ENCODE measurements around the gene MVB12B.

The MVB12B gene

DNA sequence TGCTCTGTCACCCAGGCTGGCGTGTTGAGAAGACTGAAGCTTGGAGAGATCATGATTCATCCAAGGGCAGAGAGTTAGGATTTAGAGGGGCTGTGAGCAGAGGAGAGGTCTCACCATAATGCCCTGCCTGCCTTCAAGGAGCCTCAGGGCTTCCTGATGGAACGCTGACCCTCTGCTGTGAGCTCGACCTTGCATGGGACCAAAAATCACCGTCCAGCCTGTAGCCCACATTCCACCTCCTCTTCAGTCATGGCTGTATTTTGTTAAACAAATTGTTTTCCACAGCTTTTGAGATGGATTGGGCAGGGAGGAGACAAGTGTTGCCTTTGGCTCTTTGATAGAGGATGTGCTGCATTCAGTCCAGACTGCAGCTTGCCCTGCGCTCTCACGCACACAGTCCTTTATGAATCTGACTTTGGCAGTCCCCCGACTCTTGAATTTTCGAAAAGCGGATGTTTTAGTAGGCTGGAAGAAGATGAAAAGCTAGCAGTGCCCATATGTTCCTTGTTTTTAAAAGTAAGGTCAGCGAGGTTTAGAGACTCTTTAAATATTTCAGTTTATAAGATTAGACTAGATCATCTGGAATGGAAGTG lies 79.5 kb downstream of the MVB12B start:
- H3K79me1 ChIP-seq (ENCODE audit: low read depth, low read length): no peaks in the 10 kb centered on the region

DNA sequence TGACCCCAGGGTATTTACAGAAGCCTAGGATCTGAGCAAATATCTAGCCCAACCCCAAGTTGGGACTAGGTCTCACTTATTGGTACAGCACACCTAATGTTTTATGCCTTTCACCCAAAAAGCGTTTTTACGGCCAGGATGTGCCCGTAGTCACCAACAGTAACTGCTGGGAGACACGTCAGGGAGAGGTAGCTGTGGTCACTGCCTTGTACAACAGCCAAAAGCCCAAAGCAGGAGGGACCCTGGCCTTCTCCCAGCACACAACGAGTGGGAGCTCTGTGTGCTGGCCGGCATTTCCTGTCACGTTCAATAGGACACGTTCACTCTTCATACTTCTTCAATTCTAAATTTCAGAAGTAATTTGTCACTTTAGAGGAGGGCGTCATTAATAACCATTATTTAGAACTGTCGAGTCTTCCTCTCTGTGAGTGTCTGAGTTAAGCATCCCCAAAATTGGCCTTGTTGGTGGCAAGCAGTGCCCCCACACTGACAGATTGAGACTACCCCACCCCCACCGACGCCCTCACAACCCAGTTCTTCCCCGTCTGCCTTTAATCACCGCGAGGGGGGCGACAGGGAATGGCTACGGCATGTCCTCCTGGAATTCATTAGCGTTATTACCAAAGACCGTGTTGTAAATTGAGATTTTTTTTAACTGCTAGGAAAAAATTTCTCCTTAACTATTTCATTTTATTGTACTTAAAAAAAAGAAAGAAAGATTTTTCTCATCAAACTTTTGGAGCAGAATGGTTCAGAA lies 80.7 kb downstream of the MVB12B start:
- no peak overlapping the region for H2BK15ac ChIP-seq (ENCODE audit: low read length)
- H3K4me2 ChIP-seq (ENCODE audit: insufficient read depth, low read length, poor library complexity, severe bottlenecking): no peak overlapping the region
- H2BK120ac ChIP-seq (ENCODE audit: low read depth, low read length): no peak overlapping the region
- no peak overlapping the region for H2AFZ ChIP-seq (ENCODE audit: low read length)
- peaks cover 4% of the 10 kb centered on the region in 2 donors for H3K4me1 ChIP-seq (ENCODE audit: control insufficient read depth in 2 of 2, insufficient read depth in 1 of 2, low read depth in 1 of 2, low read length in 2 of 2)
- H3K23ac ChIP-seq (ENCODE audit: low read depth, low read length, poor library complexity): no peak overlapping the region
- H3K27ac ChIP-seq (replicated peaks; ENCODE audit: low read length): no peak overlapping the region
- H3K36me3 ChIP-seq (replicated peaks in 1 of 2; ENCODE audit: control insufficient read depth in 2 of 2, insufficient read depth in 2 of 2, low read length in 2 of 2): peaks cover 2 to 41% of the 10 kb centered on the region in 2 donors
- no peak for DNase-seq (ENCODE audit: low spot score)
- no peak overlapping the region for H2BK12ac ChIP-seq (ENCODE audit: low read length)
- WGBS, 2 donors (ENCODE audit: extremely low coverage in 2 of 2, insufficient read length in 2 of 2, insufficient replicate concordance in 1 of 2): no CpG with 5 or more reads among the region's 19 CpGs
- H2AK5ac ChIP-seq (ENCODE audit: low read depth, low read length): no peak overlapping the region
- no peak overlapping the region for H3K14ac ChIP-seq (ENCODE audit: low read length)
- no peak overlapping the region for H3K4me3 ChIP-seq (ENCODE audit: low read length in 2 of 2)
- no peaks in the 10 kb centered on the region for H3K27me3 ChIP-seq (ENCODE audit: control insufficient read depth in 3 of 3, insufficient read depth in 3 of 3, low read depth in 1 of 3, low read length in 3 of 3)
- H3K4ac ChIP-seq (ENCODE audit: low read length): no peak overlapping the region
- no peak overlapping the region for H3K18ac ChIP-seq (ENCODE audit: low read length)
- H4K91ac ChIP-seq (ENCODE audit: low read depth, low read length, poor library complexity): no peak overlapping the region
- no peaks in the 10 kb centered on the region for H3K9me3 ChIP-seq (replicated peaks in 1 of 2; ENCODE audit: control insufficient read depth in 2 of 2, insufficient read depth in 1 of 2, low read depth in 1 of 2, low read length in 2 of 2)
- no peak overlapping the region for H4K8ac ChIP-seq (ENCODE audit: low read depth, low read length)
- no peak overlapping the region for H2BK5ac ChIP-seq (ENCODE audit: low read length)
- no peaks in the 10 kb centered on the region for H3K79me1 ChIP-seq (ENCODE audit: low read depth, low read length)
- H3K9ac ChIP-seq (ENCODE audit: low read depth, low read length, poor library complexity): no peak overlapping the region

More for the DNA sequence above, 79.5 kb downstream of the MVB12B start:
- no peak overlapping the region for H2BK120ac ChIP-seq (ENCODE audit: low read depth, low read length)
- DNase-seq (ENCODE audit: low spot score): no peak
- H2BK12ac ChIP-seq (ENCODE audit: low read length): no peak overlapping the region
- H3K4me2 ChIP-seq (ENCODE audit: insufficient read depth, low read length, poor library complexity, severe bottlenecking): no peak overlapping the region
- H2BK5ac ChIP-seq (ENCODE audit: low read length): no peak overlapping the region
- peaks cover 3 to 41% of the 10 kb centered on the region in 2 donors for H3K36me3 ChIP-seq (replicated peaks in 1 of 2; ENCODE audit: control insufficient read depth in 2 of 2, insufficient read depth in 2 of 2, low read length in 2 of 2)
- no peak overlapping the region for H3K4ac ChIP-seq (ENCODE audit: low read length)
- H3K4me3 ChIP-seq (ENCODE audit: low read length in 2 of 2): peak overlapping the region in 1 of 2 donors; percentile 26
- no peak overlapping the region for H3K23ac ChIP-seq (ENCODE audit: low read depth, low read length, poor library complexity)
- no peak overlapping the region for H3K9ac ChIP-seq (ENCODE audit: low read depth, low read length, poor library complexity)
- no peak overlapping the region for H3K18ac ChIP-seq (ENCODE audit: low read length)
- WGBS, 2 donors (ENCODE audit: extremely low coverage in 2 of 2, insufficient read length in 2 of 2, insufficient replicate concordance in 1 of 2): no CpG with 5 or more reads among the region's 10 CpGs
- no peaks in the 10 kb centered on the region for H3K9me3 ChIP-seq (replicated peaks in 1 of 2; ENCODE audit: control insufficient read depth in 2 of 2, insufficient read depth in 1 of 2, low read depth in 1 of 2, low read length in 2 of 2)
- no peak overlapping the region for H3K27ac ChIP-seq (replicated peaks; ENCODE audit: low read length)
- no peak overlapping the region for H2AK5ac ChIP-seq (ENCODE audit: low read depth, low read length)
- H2AFZ ChIP-seq (ENCODE audit: low read length): no peak overlapping the region
- H4K8ac ChIP-seq (ENCODE audit: low read depth, low read length): no peak overlapping the region
- H3K14ac ChIP-seq (ENCODE audit: low read length): no peak overlapping the region
- H3K27me3 ChIP-seq (ENCODE audit: control insufficient read depth in 3 of 3, insufficient read depth in 3 of 3, low read depth in 1 of 3, low read length in 3 of 3): no peaks in the 10 kb centered on the region
- no peak overlapping the region for H2BK15ac ChIP-seq (ENCODE audit: low read length)
- H3K4me1 ChIP-seq (ENCODE audit: control insufficient read depth in 2 of 2, insufficient read depth in 1 of 2, low read depth in 1 of 2, low read length in 2 of 2): peaks cover 4% of the 10 kb centered on the region in 2 donors
- H4K91ac ChIP-seq (ENCODE audit: low read depth, low read length, poor library complexity): no peak overlapping the region

DNA sequence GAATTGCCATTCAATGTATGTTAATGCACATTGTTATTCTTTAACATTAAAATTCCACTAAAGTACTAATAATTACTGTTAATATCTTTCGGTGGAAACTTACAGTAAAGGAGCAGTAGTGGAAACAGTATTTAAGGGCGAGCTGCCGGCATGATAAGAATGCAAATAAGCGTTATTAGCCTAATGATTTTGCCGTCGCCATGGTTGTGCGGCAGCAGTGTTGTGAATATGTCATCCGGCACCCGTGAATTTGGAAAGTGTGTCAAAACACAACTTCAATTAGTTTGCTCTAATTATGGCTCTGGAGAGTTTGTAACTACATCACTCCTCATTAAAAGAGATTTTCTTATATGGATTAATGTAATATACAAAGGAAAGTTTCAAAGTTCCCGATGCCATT lies 81.4 kb downstream of the MVB12B start:
- no peaks in the 10 kb centered on the region for H3K27me3 ChIP-seq (ENCODE audit: control insufficient read depth in 3 of 3, insufficient read depth in 3 of 3, low read depth in 1 of 3, low read length in 3 of 3)
- no peak overlapping the region for H3K4me3 ChIP-seq (ENCODE audit: low read length in 2 of 2)
- H3K27ac ChIP-seq (replicated peaks; ENCODE audit: low read length): no peak overlapping the region
- no peak overlapping the region for H2AFZ ChIP-seq (ENCODE audit: low read length)
- H3K36me3 ChIP-seq (replicated peaks in 1 of 2; ENCODE audit: control insufficient read depth in 2 of 2, insufficient read depth in 2 of 2, low read length in 2 of 2): peaks cover 2 to 35% of the 10 kb centered on the region in 2 donors
- H3K9ac ChIP-seq (ENCODE audit: low read depth, low read length, poor library complexity): no peak overlapping the region
- H4K8ac ChIP-seq (ENCODE audit: low read depth, low read length): no peak overlapping the region
- H3K9me3 ChIP-seq (replicated peaks in 1 of 2; ENCODE audit: control insufficient read depth in 2 of 2, insufficient read depth in 1 of 2, low read depth in 1 of 2, low read length in 2 of 2): no peaks in the 10 kb centered on the region
- H2AK5ac ChIP-seq (ENCODE audit: low read depth, low read length): no peak overlapping the region
- no peak overlapping the region for H2BK5ac ChIP-seq (ENCODE audit: low read length)
- H3K79me1 ChIP-seq (ENCODE audit: low read depth, low read length): no peaks in the 10 kb centered on the region
- no peak overlapping the region for H2BK12ac ChIP-seq (ENCODE audit: low read length)
- no peak overlapping the region for H3K4ac ChIP-seq (ENCODE audit: low read length)
- H3K18ac ChIP-seq (ENCODE audit: low read length): no peak overlapping the region
- no peak overlapping the region for H3K4me2 ChIP-seq (ENCODE audit: insufficient read depth, low read length, poor library complexity, severe bottlenecking)
- no CpG with 5 or more reads among the region's 10 CpGs for WGBS, 2 donors (ENCODE audit: extremely low coverage in 2 of 2, insufficient read length in 2 of 2, insufficient replicate concordance in 1 of 2)
- DNase-seq (ENCODE audit: low spot score): no peak
- H3K14ac ChIP-seq (ENCODE audit: low read length): no peak overlapping the region
- peaks cover 4% of the 10 kb centered on the region in 2 donors for H3K4me1 ChIP-seq (ENCODE audit: control insufficient read depth in 2 of 2, insufficient read depth in 1 of 2, low read depth in 1 of 2, low read length in 2 of 2)
- H2BK15ac ChIP-seq (ENCODE audit: low read length): no peak overlapping the region
- no peak overlapping the region for H4K91ac ChIP-seq (ENCODE audit: low read depth, low read length, poor library complexity)
- H2BK120ac ChIP-seq (ENCODE audit: low read depth, low read length): no peak overlapping the region
- H3K23ac ChIP-seq (ENCODE audit: low read depth, low read length, poor library complexity): no peak overlapping the region

DNA sequence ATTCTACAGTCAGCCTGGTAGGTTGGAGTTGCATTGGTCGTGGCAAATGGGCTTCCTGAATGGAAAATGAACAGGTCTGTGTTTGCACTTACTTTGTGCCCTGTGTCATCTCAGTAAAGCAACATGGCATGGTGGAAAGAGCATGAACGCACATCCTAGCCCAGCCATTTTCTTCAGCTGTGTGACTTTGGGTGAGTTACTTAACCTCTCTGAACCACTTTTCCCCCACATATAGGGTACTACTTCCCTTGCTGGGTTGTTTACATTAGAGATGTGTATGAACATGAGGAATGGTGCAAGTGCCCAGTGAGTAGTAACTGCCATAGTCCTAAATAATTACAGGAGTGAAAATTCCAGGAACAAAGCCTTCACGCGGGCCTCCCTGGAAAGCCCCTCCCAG lies 83.6 kb downstream of the MVB12B start:
- Histone ChIP-seq H3K36me3 (replicated peaks in 1 of 2; ENCODE audit: control insufficient read depth in 2 of 2, insufficient read depth in 2 of 2, low read length in 2 of 2) (peaks cover 2 to 26% of the 10 kb centered on the region in 2 donors), H3K23ac (ENCODE audit: low read depth, low read length, poor library complexity) (no peak overlapping the region), H3K9me3 (replicated peaks in 1 of 2; ENCODE audit: control insufficient read depth in 2 of 2, insufficient read depth in 1 of 2, low read depth in 1 of 2, low read length in 2 of 2) (no peaks in the 10 kb centered on the region), H4K8ac (ENCODE audit: low read depth, low read length) (no peak overlapping the region), H3K18ac (ENCODE audit: low read length) (no peak overlapping the region), H3K4me1 (ENCODE audit: control insufficient read depth in 2 of 2, insufficient read depth in 1 of 2, low read depth in 1 of 2, low read length in 2 of 2) (peaks cover 4% of the 10 kb centered on the region in 2 donors), H3K27me3 (ENCODE audit: control insufficient read depth in 3 of 3, insufficient read depth in 3 of 3, low read depth in 1 of 3, low read length in 3 of 3) (no peaks in the 10 kb centered on the region), H2BK120ac (ENCODE audit: low read depth, low read length) (no peak overlapping the region), H3K4me2 (ENCODE audit: insufficient read depth, low read length, poor library complexity, severe bottlenecking) (no peak overlapping the region), H2AFZ (ENCODE audit: low read length) (no peak overlapping the region), H3K27ac (replicated peaks; ENCODE audit: low read length) (no peak overlapping the region), H2AK5ac (ENCODE audit: low read depth, low read length) (no peak overlapping the region), H3K4ac (ENCODE audit: low read length) (no peak overlapping the region), H3K14ac (ENCODE audit: low read length) (no peak overlapping the region), H2BK5ac (ENCODE audit: low read length) (no peak overlapping the region), H3K9ac (ENCODE audit: low read depth, low read length, poor library complexity) (no peak overlapping the region), H2BK12ac (ENCODE audit: low read length) (no peak overlapping the region), H2BK15ac (ENCODE audit: low read length) (no peak overlapping the region), H3K79me1 (ENCODE audit: low read depth, low read length) (no peaks in the 10 kb centered on the region), H3K4me3 (ENCODE audit: low read length in 2 of 2) (no peak overlapping the region), H4K91ac (ENCODE audit: low read depth, low read length, poor library complexity) (no peak overlapping the region)
- no CpG with 5 or more reads among the region's 4 CpGs for WGBS, 2 donors (ENCODE audit: extremely low coverage in 2 of 2, insufficient read length in 2 of 2, insufficient replicate concordance in 1 of 2)
- DNase-seq (ENCODE audit: low spot score): no peak

All from neuronal stem cell (in vitro differentiated cells).